ENCODE results near the gene SOCS6.

Gene SOCS6

DNA sequence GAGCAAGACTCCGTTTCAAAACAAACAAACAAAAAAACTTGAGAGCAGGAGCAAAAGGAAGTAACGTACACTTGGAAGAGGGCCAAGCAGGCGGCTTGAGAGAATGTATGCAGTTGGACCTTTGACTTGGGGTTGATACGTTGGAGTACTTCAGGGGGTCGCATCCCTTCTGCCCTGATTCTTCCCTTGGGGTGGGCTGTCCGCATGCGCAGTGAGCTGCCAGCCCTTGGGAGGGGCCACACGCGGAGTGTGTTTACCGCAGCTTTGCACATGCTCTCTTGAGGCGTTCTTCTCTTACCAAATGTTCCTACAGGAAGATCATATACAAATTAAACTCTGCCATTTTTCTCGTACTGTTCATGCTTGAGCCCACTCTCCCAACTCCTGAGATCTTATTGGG, 38.1 kb upstream of the SOCS6 start:
- H3K36me3 ChIP-seq (replicated peaks; ENCODE audit: low read depth, low read length): no peaks in the 10 kb centered on the region
- H3K27me3 ChIP-seq (ENCODE audit: low read depth, low read length): no peaks in the 10 kb centered on the region
- no peaks in the 10 kb centered on the region for H3K9me3 ChIP-seq (ENCODE audit: insufficient read depth, low read length)
- H3K79me2 ChIP-seq (ENCODE audit: low read length): no peaks in the 10 kb centered on the region
- no peak overlapping the region for H3K9ac ChIP-seq (ENCODE audit: low read length)
- no peak for TF ChIP-seq EZH2phosphoT487 (IDR thresholded peaks at IDR 0.05; ENCODE audit: low read depth)
- no peak for TF ChIP-seq CTCF (IDR thresholded peaks at IDR 0.05; ENCODE audit: low read depth, low read length)
- no peaks in the 10 kb centered on the region for H4K20me1 ChIP-seq (ENCODE audit: insufficient read depth, low read length)
- H2AFZ ChIP-seq (ENCODE audit: low read depth, low read length): no peak overlapping the region
- no peak overlapping the region for H3K4me2 ChIP-seq (ENCODE audit: low read length)
- H3K27ac ChIP-seq (ENCODE audit: low read length): no peak overlapping the region
- no peak overlapping the region for H3K4me3 ChIP-seq (ENCODE audit: low read length)
- no peaks in the 10 kb centered on the region for H3K4me1 ChIP-seq (ENCODE audit: low read length)

DNA sequence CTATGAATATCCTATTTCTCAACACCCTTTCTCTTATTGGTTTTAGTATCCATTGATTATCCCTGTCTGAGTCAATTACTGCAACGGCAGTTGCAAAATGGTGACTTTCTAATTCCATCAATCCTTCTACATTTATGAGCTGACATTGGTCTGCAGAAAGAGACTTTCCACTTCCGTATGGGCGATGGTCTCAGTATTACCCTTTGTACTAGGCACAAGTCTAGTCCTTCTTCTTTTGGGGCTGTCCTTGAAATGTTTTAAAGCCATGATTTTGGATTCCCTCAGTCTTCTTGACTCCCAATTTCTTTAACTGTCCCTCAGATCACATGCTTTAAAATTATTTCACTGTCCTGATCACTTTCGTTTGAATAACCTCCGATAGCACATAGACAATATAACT, 32.7 kb upstream of the SOCS6 start:
- Histone ChIP-seq H4K20me1 (ENCODE audit: insufficient read depth, low read length) (no peaks in the 10 kb centered on the region), H3K9ac (ENCODE audit: low read length) (no peak overlapping the region), H3K4me3 (ENCODE audit: low read length) (no peak overlapping the region), H3K4me2 (ENCODE audit: low read length) (no peak overlapping the region), H3K27me3 (ENCODE audit: low read depth, low read length) (no peaks in the 10 kb centered on the region), H3K36me3 (replicated peaks; ENCODE audit: low read depth, low read length) (no peaks in the 10 kb centered on the region), H2AFZ (ENCODE audit: low read depth, low read length) (no peak overlapping the region), H3K4me1 (ENCODE audit: low read length) (no peaks in the 10 kb centered on the region), H3K79me2 (ENCODE audit: low read length) (no peaks in the 10 kb centered on the region), H3K9me3 (ENCODE audit: insufficient read depth, low read length) (no peaks in the 10 kb centered on the region), H3K27ac (ENCODE audit: low read length) (no peak overlapping the region)
- TF ChIP-seq EZH2phosphoT487 (IDR thresholded peaks at IDR 0.05; ENCODE audit: low read depth) (no peak), CTCF (IDR thresholded peaks at IDR 0.05; ENCODE audit: low read depth, low read length) (no peak)

GRCh38 chr18:70256994-70257393, 31.9 kb upstream of the SOCS6 start:
- Histone ChIP-seq H3K27ac (ENCODE audit: low read length) (no peak overlapping the region), H3K4me1 (ENCODE audit: low read length) (no peaks in the 10 kb centered on the region), H3K79me2 (ENCODE audit: low read length) (no peaks in the 10 kb centered on the region), H3K9me3 (ENCODE audit: insufficient read depth, low read length) (no peaks in the 10 kb centered on the region), H3K36me3 (replicated peaks; ENCODE audit: low read depth, low read length) (no peaks in the 10 kb centered on the region), H3K4me2 (ENCODE audit: low read length) (no peak overlapping the region), H2AFZ (ENCODE audit: low read depth, low read length) (no peak overlapping the region), H3K4me3 (ENCODE audit: low read length) (no peak overlapping the region), H4K20me1 (ENCODE audit: insufficient read depth, low read length) (no peaks in the 10 kb centered on the region), H3K27me3 (ENCODE audit: low read depth, low read length) (no peaks in the 10 kb centered on the region), H3K9ac (ENCODE audit: low read length) (no peak overlapping the region)
- TF ChIP-seq EZH2phosphoT487 (IDR thresholded peaks at IDR 0.05; ENCODE audit: low read depth): no peak
- TF ChIP-seq CTCF (IDR thresholded peaks at IDR 0.05; ENCODE audit: low read depth, low read length): no peak

DNA sequence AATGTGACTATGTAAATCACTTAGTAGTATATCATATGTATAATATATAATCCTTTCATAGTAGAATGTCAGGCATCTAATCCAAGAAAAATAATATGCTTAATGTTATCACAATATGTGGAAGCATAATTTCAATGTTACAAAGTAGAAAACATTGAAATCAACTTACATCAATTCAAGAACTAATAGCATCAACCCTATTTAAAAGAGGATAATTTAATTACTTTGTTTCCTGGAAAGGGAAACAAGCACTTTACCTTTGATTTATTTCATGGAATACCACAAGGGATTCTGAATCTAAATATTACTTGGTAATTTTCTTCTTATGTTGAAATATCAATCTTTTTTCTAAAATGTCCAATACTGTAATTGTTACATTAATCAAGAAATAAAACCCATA, 30.6 kb upstream of the SOCS6 start:
- Histone ChIP-seq H3K9me3 (ENCODE audit: insufficient read depth, low read length) (no peaks in the 10 kb centered on the region), H3K27ac (ENCODE audit: low read length) (no peak overlapping the region), H3K9ac (ENCODE audit: low read length) (no peak overlapping the region), H2AFZ (ENCODE audit: low read depth, low read length) (no peak overlapping the region), H3K36me3 (replicated peaks; ENCODE audit: low read depth, low read length) (no peaks in the 10 kb centered on the region), H4K20me1 (ENCODE audit: insufficient read depth, low read length) (no peaks in the 10 kb centered on the region), H3K79me2 (ENCODE audit: low read length) (no peaks in the 10 kb centered on the region), H3K4me3 (ENCODE audit: low read length) (no peak overlapping the region), H3K4me2 (ENCODE audit: low read length) (no peak overlapping the region), H3K4me1 (ENCODE audit: low read length) (no peaks in the 10 kb centered on the region), H3K27me3 (ENCODE audit: low read depth, low read length) (no peaks in the 10 kb centered on the region)
- TF ChIP-seq EZH2phosphoT487 (IDR thresholded peaks at IDR 0.05; ENCODE audit: low read depth) (no peak), CTCF (IDR thresholded peaks at IDR 0.05; ENCODE audit: low read depth, low read length) (no peak)

Measured in OCI-LY3 (cell line).